ENCODE measurements around the gene INTS1. TPM values are rescaled to one million over a fixed set of nuclear protein-coding genes. Genes with fewer than 3 reads are reported as not detected.

Gene INTS1
- total RNA-seq, 2 donors from 2014 or later = 29.0 to 47.0 TPM

GRCh38 chr7:1493129-1493528 lies 11.1 kb downstream of the INTS1 start:
- no peaks in the 10 kb centered on the region for H3K27me3 ChIP-seq
- no peak overlapping the region for H3K4me3 ChIP-seq
- no peaks in the 10 kb centered on the region for H3K4me1 ChIP-seq
- no peak overlapping the region for H3K27ac ChIP-seq
- H3K9me3 ChIP-seq = no peaks in the 10 kb centered on the region
- H3K36me3 ChIP-seq = peaks cover 88% of the 10 kb centered on the region
- TF ChIP-seq CTCF (IDR thresholded peaks at IDR 0.05) = no peak
- DNase-seq (ENCODE audit: low spot score) = no peak

GRCh38 chr7:1492640-1493039 lies 11.5 kb downstream of the INTS1 start:
- Histone ChIP-seq H3K36me3 (peaks cover 88% of the 10 kb centered on the region), H3K27ac (no peak overlapping the region), H3K9me3 (no peaks in the 10 kb centered on the region), H3K4me3 (no peak overlapping the region), H3K27me3 (no peaks in the 10 kb centered on the region), H3K4me1 (no peaks in the 10 kb centered on the region)
- TF ChIP-seq CTCF (IDR thresholded peaks at IDR 0.05) = no peak
- no peak for DNase-seq (ENCODE audit: low spot score)

GRCh38 chr7:1492221-1492620 lies 12.0 kb downstream of the INTS1 start:
- DNase-seq (ENCODE audit: low spot score) = no peak
- no peak overlapping the region for H3K4me3 ChIP-seq
- no peaks in the 10 kb centered on the region for H3K27me3 ChIP-seq
- H3K9me3 ChIP-seq = no peaks in the 10 kb centered on the region
- peaks cover 88% of the 10 kb centered on the region for H3K36me3 ChIP-seq
- no peak for TF ChIP-seq CTCF (IDR thresholded peaks at IDR 0.05)
- no peak overlapping the region for H3K27ac ChIP-seq
- no peaks in the 10 kb centered on the region for H3K4me1 ChIP-seq

- H3K4me3 ChIP-seq = no peak overlapping the region
- peaks cover 87% of the 10 kb centered on the region for H3K36me3 ChIP-seq
- no peaks in the 10 kb centered on the region for H3K27me3 ChIP-seq
- TF ChIP-seq CTCF (IDR thresholded peaks at IDR 0.05) = no peak
- no peak overlapping the region for H3K27ac ChIP-seq
- no peaks in the 10 kb centered on the region for H3K9me3 ChIP-seq
- DNase-seq (ENCODE audit: low spot score) = no peak
- H3K4me1 ChIP-seq = no peaks in the 10 kb centered on the region
Observed at GRCh38 chr7:1490837-1491236, 13.4 kb downstream of the INTS1 start.

DNA sequence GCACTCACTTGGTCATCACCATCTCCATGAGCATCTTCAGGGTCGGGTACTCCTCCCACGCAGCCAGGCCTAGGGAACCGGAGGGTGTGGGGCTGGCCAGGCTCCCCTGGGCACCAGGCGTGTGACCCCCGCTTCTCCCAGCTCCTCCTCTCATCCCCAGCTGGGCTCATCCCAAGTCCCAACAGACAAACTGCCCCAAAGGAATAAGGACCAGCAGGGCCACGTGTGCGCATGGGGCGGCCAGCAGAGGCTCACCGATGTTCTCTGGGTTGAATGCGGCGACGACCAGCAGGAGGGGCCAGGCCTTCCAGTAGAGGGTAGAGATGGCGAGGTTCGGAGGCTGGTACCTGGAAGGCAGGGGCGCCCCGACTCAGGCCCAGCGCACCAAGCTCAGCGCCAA lies 14.9 kb downstream of the INTS1 start:
- Histone ChIP-seq H3K4me1 (no peaks in the 10 kb centered on the region), H3K27me3 (no peaks in the 10 kb centered on the region), H3K4me3 (no peak overlapping the region), H3K36me3 (peaks cover 88% of the 10 kb centered on the region), H3K27ac (no peak overlapping the region), H3K9me3 (no peaks in the 10 kb centered on the region)
- TF ChIP-seq CTCF (IDR thresholded peaks at IDR 0.05) = no peak
- no peak for DNase-seq (ENCODE audit: low spot score)

- no peak overlapping the region for H3K4me3 ChIP-seq
- no peak for TF ChIP-seq CTCF (IDR thresholded peaks at IDR 0.05)
- no peaks in the 10 kb centered on the region for H3K4me1 ChIP-seq
- H3K27ac ChIP-seq = no peak overlapping the region
- peaks cover 89% of the 10 kb centered on the region for H3K36me3 ChIP-seq
- H3K27me3 ChIP-seq = no peaks in the 10 kb centered on the region
- DNase-seq (ENCODE audit: low spot score) = no peak
- no peaks in the 10 kb centered on the region for H3K9me3 ChIP-seq
Observed at GRCh38 chr7:1488016-1488415, 16.2 kb downstream of the INTS1 start.
